Heart left ventricle (tissue), 13 donors: Measurements from ENCODE around the gene ADRA2B.

Experiments used
- POLR2A ChIP-seq, 2 donors: fragments of 450-650 bp; IDR thresholded peaks; one replicate each; pipeline ENCODE4 v1.6.1; 2017; ENCODE audit warnings: antibody characterized with exemption in 2 of 2, mild to moderate bottlenecking in 2 of 2, moderate library complexity in 2 of 2
- TF ChIP-seq, protein P1 (sequence below), 12 donors: fragments of 200-600 bp; sonication (generic) in 4 of 12; IDR thresholded peaks; one replicate each; pipeline versions ENCODE4 v1.5.0 to v1.8.0; 2018 to 2022; ENCODE audit warnings: antibody characterized with exemption in 12 of 12, mild to moderate bottlenecking in 5 of 12
- donor health status: ischemic (EF 13 %, LVEDD 7.1; RV severe dilation, severe dysfunction).
- donor health status: DM: no; HTN: yes; CAD: no.
- donor health status: DM: no; HTN: no; CAD: no.
- donor health status: ischemic (EF 25% LVEDD 6.9; RV normal size, moderate dysfunction).
- donor health status: ischemic (EF 25% LVEDD 5.7; RV mildly dilated, moderate dysfunction).
- donor health status: ischemic (EF 35%, LVEDD 5.7; RV mildly dilated, moderate dysfunction).
- donor health status: nonischemic (EF 11% LVEDD 7.7; RV severe dilation, severe dysfunction).
- donor health status: DM: yes; HTN: yes; CAD: no.
- donor health status: PGD.
- donor health status: ischemic (EF 29% LVEDD 5.4; RV normal size, mild dysfunction).
- donor health status: nonischemic (EF 23%, LVEDD 6.1; RV moderate dilation, normal function).

DNA sequence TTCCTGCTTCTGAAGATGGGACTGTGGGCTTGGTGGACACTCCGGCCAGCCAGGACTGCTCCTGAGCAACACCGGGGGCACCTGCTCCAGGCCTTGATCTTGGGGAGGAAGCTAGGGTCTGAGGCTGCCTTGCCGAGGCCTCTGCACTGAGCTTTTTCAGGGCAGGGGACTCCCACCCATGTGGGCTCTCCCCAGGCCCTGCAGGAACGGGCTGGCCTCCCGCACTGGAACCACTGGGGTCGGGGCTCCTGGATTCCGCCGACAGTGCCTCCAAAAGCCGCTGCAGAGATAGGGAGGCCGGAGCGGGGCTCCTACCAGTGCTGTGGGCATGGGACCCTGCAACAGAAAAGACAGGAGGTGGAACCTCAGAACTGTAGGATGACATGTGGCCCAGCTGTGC, 7.6 kb upstream of the ADRA2B start:
- TF ChIP-seq, protein P1, sequence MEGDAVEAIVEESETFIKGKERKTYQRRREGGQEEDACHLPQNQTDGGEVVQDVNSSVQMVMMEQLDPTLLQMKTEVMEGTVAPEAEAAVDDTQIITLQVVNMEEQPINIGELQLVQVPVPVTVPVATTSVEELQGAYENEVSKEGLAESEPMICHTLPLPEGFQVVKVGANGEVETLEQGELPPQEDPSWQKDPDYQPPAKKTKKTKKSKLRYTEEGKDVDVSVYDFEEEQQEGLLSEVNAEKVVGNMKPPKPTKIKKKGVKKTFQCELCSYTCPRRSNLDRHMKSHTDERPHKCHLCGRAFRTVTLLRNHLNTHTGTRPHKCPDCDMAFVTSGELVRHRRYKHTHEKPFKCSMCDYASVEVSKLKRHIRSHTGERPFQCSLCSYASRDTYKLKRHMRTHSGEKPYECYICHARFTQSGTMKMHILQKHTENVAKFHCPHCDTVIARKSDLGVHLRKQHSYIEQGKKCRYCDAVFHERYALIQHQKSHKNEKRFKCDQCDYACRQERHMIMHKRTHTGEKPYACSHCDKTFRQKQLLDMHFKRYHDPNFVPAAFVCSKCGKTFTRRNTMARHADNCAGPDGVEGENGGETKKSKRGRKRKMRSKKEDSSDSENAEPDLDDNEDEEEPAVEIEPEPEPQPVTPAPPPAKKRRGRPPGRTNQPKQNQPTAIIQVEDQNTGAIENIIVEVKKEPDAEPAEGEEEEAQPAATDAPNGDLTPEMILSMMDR (IDR thresholded peaks at IDR 0.05), result no peak
- no peak for TF ChIP-seq POLR2A (IDR thresholded peaks at IDR 0.05)
